Smooth muscle cell of the brain vasculature (primary cell): ENCODE measurements around the gene CFAP65.

Experiments
- DNase-seq: peaks from one replicate; pipeline ENCODE4 v3.0.0-alpha.2; 2012; ENCODE audit warnings: low read depth, low spot score

The CFAP65 gene

GRCh38 chr2:219009294-219009693 lies 32.0 kb downstream of the CFAP65 start:
- no peak for DNase-seq

GRCh38 chr2:219003979-219004378 lies 37.3 kb downstream of the CFAP65 start:
- no peak for DNase-seq

GRCh38 chr2:219003267-219003634 lies 38.1 kb downstream of the CFAP65 start:
- DNase-seq, result no peak

- DNase-seq, result no peak
Measured at GRCh38 chr2:219002395-219003266, 38.7 kb downstream of the CFAP65 start.

- DNase-seq, result no peak
Measured at GRCh38 chr2:219001577-219002394, 39.5 kb downstream of the CFAP65 start.

GRCh38 chr2:219001100-219001576 lies 40.2 kb downstream of the CFAP65 start:
- DNase-seq, result no peak

GRCh38 chr2:219000569-219000960 lies 40.8 kb downstream of the CFAP65 start:
- DNase-seq, result no peak

GRCh38 chr2:218999881-219000568 lies 41.3 kb downstream of the CFAP65 start:
- DNase-seq, result no peak

- DNase-seq, result no peak
Measured at GRCh38 chr2:218999021-218999880, 42.1 kb downstream of the CFAP65 start.

- no peak for DNase-seq
Measured at GRCh38 chr2:218998414-218999002, 42.8 kb downstream of the CFAP65 start.

GRCh38 chr2:218997731-218998130 lies 43.6 kb downstream of the CFAP65 start:
- DNase-seq, result no peak

- no peak for DNase-seq
Measured at GRCh38 chr2:218996937-218997336, 44.4 kb downstream of the CFAP65 start.

- DNase-seq, result peak; percentile 2
Measured at GRCh38 chr2:218995972-218996711, 45.2 kb downstream of the CFAP65 start.

GRCh38 chr2:218995561-218995960 lies 45.8 kb downstream of the CFAP65 start:
- DNase-seq, result no peak

GRCh38 chr2:218993345-218994315 lies 47.7 kb downstream of the CFAP65 start, which contains the start of gene CRYBA2:
Gene CRYBA2 (minus strand): TSS chr2:218993422. CDS start chr2:218993176, 246 bp downstream.
- no peak for DNase-seq

GRCh38 chr2:218992703-218993344 lies 48.5 kb downstream of the CFAP65 start:
- no peak for DNase-seq

- no peak for DNase-seq
Measured at GRCh38 chr2:218992196-218992595, 49.1 kb downstream of the CFAP65 start.

GRCh38 chr2:218991674-218992168 lies 49.6 kb downstream of the CFAP65 start:
- DNase-seq, result no peak
